ENCODE data around the gene SLC22A3. TPM values are rescaled to one million over a fixed set of nuclear protein-coding genes. Genes with fewer than 3 reads are reported as not detected.
"Not testable (repeated sequence)": the region's sequence is repeated elsewhere in the genome, so short reads cannot be mapped to it uniquely, and the experiment has no call there.

The SLC22A3 gene
- total RNA-seq, 2 experiments from 2014 or later, result not detected

GRCh38 chr6:160464744-160465143 is 116.6 kb downstream of the SLC22A3 start:
- H3K4me3 ChIP-seq (ENCODE audit: low read depth, low read length, poor library complexity, severe bottlenecking), result no peak overlapping the region
- no peaks in the 10 kb centered on the region for H3K9me2 ChIP-seq (ENCODE audit: insufficient read depth, low read length)
- DNase-seq (ENCODE audit: low spot score), result no peak
- no peak overlapping the region for H3K27ac ChIP-seq (ENCODE audit: low read depth, low read length, poor library complexity, severe bottlenecking)
- ChIA-PET CTCF (ENCODE audit: unreplicated experiment) (no interaction called here), POLR2A (no interaction called here)
- intact Hi-C loops (cut with micrococcal nuclease; ENCODE audit: unreplicated experiment), result no loop called here
- no peaks in the 10 kb centered on the region for H3K4me1 ChIP-seq (ENCODE audit: insufficient read depth, low read length, poor library complexity, severe bottlenecking)
- H3K79me2 ChIP-seq (ENCODE audit: insufficient read depth, low read depth, low read length), result no peaks in the 10 kb centered on the region
- H3K4me2 ChIP-seq (ENCODE audit: low read length), result no peak overlapping the region
- no peaks in the 10 kb centered on the region for H3K36me3 ChIP-seq (ENCODE audit: insufficient read depth, low read length)
- BruUV-seq (replicated peaks), result no TSS peak
- H4K20me1 ChIP-seq (ENCODE audit: insufficient read depth, low read length), result no peaks in the 10 kb centered on the region
- TF ChIP-seq, protein P1, sequence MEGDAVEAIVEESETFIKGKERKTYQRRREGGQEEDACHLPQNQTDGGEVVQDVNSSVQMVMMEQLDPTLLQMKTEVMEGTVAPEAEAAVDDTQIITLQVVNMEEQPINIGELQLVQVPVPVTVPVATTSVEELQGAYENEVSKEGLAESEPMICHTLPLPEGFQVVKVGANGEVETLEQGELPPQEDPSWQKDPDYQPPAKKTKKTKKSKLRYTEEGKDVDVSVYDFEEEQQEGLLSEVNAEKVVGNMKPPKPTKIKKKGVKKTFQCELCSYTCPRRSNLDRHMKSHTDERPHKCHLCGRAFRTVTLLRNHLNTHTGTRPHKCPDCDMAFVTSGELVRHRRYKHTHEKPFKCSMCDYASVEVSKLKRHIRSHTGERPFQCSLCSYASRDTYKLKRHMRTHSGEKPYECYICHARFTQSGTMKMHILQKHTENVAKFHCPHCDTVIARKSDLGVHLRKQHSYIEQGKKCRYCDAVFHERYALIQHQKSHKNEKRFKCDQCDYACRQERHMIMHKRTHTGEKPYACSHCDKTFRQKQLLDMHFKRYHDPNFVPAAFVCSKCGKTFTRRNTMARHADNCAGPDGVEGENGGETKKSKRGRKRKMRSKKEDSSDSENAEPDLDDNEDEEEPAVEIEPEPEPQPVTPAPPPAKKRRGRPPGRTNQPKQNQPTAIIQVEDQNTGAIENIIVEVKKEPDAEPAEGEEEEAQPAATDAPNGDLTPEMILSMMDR (conservative IDR thresholded peaks at IDR 0.05; ENCODE audit: low read length), result no peak
- TF ChIP-seq EZH2phosphoT487 (IDR thresholded peaks at IDR 0.05; ENCODE audit: borderline replicate concordance, low read depth, low read length), result no peak
- no peaks in the 10 kb centered on the region for H3K9me3 ChIP-seq (ENCODE audit: low read length)
- H2AFZ ChIP-seq (ENCODE audit: low read length), result no peak overlapping the region

GRCh38 chr6:160467261-160467871 is 119.2 kb downstream of the SLC22A3 start:
- H2AFZ ChIP-seq (ENCODE audit: low read length); H3K9me3 ChIP-seq (ENCODE audit: low read length); H3K27ac ChIP-seq (ENCODE audit: low read depth, low read length, poor library complexity, severe bottlenecking); H3K4me1 ChIP-seq (ENCODE audit: insufficient read depth, low read length, poor library complexity, severe bottlenecking); H3K36me3 ChIP-seq (ENCODE audit: insufficient read depth, low read length); H3K4me3 ChIP-seq (ENCODE audit: low read depth, low read length, poor library complexity, severe bottlenecking); H3K9me2 ChIP-seq (ENCODE audit: insufficient read depth, low read length); intact Hi-C loops (cut with micrococcal nuclease; ENCODE audit: unreplicated experiment); H3K79me2 ChIP-seq (ENCODE audit: insufficient read depth, low read depth, low read length); H3K4me2 ChIP-seq (ENCODE audit: low read length); H4K20me1 ChIP-seq (ENCODE audit: insufficient read depth, low read length); CTCF ChIA-PET (ENCODE audit: unreplicated experiment); POLR2A ChIA-PET; DNase-seq (ENCODE audit: low spot score); BruUV-seq (replicated peaks): not testable (repeated sequence)

- POLR2A ChIA-PET, result no interaction called here
- no peaks in the 10 kb centered on the region for H3K9me2 ChIP-seq (ENCODE audit: insufficient read depth, low read length)
- no peaks in the 10 kb centered on the region for H3K4me1 ChIP-seq (ENCODE audit: insufficient read depth, low read length, poor library complexity, severe bottlenecking)
- no peaks in the 10 kb centered on the region for H3K36me3 ChIP-seq (ENCODE audit: insufficient read depth, low read length)
- BruUV-seq (replicated peaks), result no TSS peak
- H3K4me2 ChIP-seq (ENCODE audit: low read length), result no peak overlapping the region
- CTCF ChIA-PET (ENCODE audit: unreplicated experiment), result no interaction called here
- no peak overlapping the region for H3K27ac ChIP-seq (ENCODE audit: low read depth, low read length, poor library complexity, severe bottlenecking)
- no peaks in the 10 kb centered on the region for H3K79me2 ChIP-seq (ENCODE audit: insufficient read depth, low read depth, low read length)
- intact Hi-C loops (cut with micrococcal nuclease; ENCODE audit: unreplicated experiment), result no loop called here
- no peaks in the 10 kb centered on the region for H4K20me1 ChIP-seq (ENCODE audit: insufficient read depth, low read length)
- H3K4me3 ChIP-seq (ENCODE audit: low read depth, low read length, poor library complexity, severe bottlenecking), result no peak overlapping the region
- DNase-seq (ENCODE audit: low spot score), result no peak
- no peak overlapping the region for H2AFZ ChIP-seq (ENCODE audit: low read length)
- TF ChIP-seq EZH2phosphoT487 (IDR thresholded peaks at IDR 0.05; ENCODE audit: borderline replicate concordance, low read depth, low read length), result no peak
- TF ChIP-seq, protein P1 (conservative IDR thresholded peaks at IDR 0.05; ENCODE audit: low read length), result no peak
- no peaks in the 10 kb centered on the region for H3K9me3 ChIP-seq (ENCODE audit: low read length)
Measured at GRCh38 chr6:160469153-160469552, 121.0 kb downstream of the SLC22A3 start.

DNA sequence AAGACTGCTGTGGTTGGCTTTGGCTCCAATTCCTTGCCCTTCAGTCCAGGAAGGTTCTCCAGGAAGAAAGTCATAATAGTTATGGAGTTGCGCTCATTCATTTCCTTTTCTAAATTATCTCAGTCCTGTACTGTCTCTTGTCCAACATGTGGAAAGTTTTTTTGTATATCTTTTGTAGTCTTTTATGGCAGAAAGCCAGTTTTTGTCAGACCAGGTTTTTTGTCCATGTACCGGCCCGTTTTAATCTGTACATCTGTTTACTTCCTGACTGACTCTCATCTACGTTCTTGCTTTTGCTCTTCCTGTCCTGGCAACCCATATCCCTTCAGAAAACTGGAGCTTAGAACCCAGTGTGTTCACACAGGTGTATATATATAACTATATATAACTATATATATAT is 127.9 kb downstream of the SLC22A3 start:
- DNase-seq (ENCODE audit: low spot score); H2AFZ ChIP-seq (ENCODE audit: low read length); H3K9me2 ChIP-seq (ENCODE audit: insufficient read depth, low read length); H3K27ac ChIP-seq (ENCODE audit: low read depth, low read length, poor library complexity, severe bottlenecking); H3K4me3 ChIP-seq (ENCODE audit: low read depth, low read length, poor library complexity, severe bottlenecking); CTCF ChIA-PET (ENCODE audit: unreplicated experiment); H3K36me3 ChIP-seq (ENCODE audit: insufficient read depth, low read length); H3K4me2 ChIP-seq (ENCODE audit: low read length); BruUV-seq (replicated peaks); H3K4me1 ChIP-seq (ENCODE audit: insufficient read depth, low read length, poor library complexity, severe bottlenecking); H3K79me2 ChIP-seq (ENCODE audit: insufficient read depth, low read depth, low read length); intact Hi-C loops (cut with micrococcal nuclease; ENCODE audit: unreplicated experiment); H3K9me3 ChIP-seq (ENCODE audit: low read length); H4K20me1 ChIP-seq (ENCODE audit: insufficient read depth, low read length): not testable (repeated sequence)
- POLR2A ChIA-PET, result interaction anchor here (0.6 kb wide), 1 partner anchor 526 kb away, joined by 5 read pairs; no protein-coding TSS in a partner anchor

- H4K20me1 ChIP-seq (ENCODE audit: insufficient read depth, low read length); H3K4me1 ChIP-seq (ENCODE audit: insufficient read depth, low read length, poor library complexity, severe bottlenecking); POLR2A ChIA-PET; H3K79me2 ChIP-seq (ENCODE audit: insufficient read depth, low read depth, low read length); CTCF ChIA-PET (ENCODE audit: unreplicated experiment); intact Hi-C loops (cut with micrococcal nuclease; ENCODE audit: unreplicated experiment); H2AFZ ChIP-seq (ENCODE audit: low read length); H3K27ac ChIP-seq (ENCODE audit: low read depth, low read length, poor library complexity, severe bottlenecking); H3K9me3 ChIP-seq (ENCODE audit: low read length); BruUV-seq (replicated peaks); H3K4me2 ChIP-seq (ENCODE audit: low read length); DNase-seq (ENCODE audit: low spot score); H3K9me2 ChIP-seq (ENCODE audit: insufficient read depth, low read length); H3K4me3 ChIP-seq (ENCODE audit: low read depth, low read length, poor library complexity, severe bottlenecking); H3K36me3 ChIP-seq (ENCODE audit: insufficient read depth, low read length): not testable (repeated sequence)
Measured at GRCh38 chr6:160477072-160477471, 128.9 kb downstream of the SLC22A3 start.

Measured in OCI-LY7 (cell line).